Progenitor cell of endocrine pancreas (in vitro differentiated cells): Measurements from ENCODE around the gene IL17REL. TPM values are rescaled to one million over a fixed set of nuclear protein-coding genes. Genes with fewer than 3 reads are reported as not detected.
"Not testable (repeated sequence)": the region's sequence is repeated elsewhere in the genome, so short reads cannot be mapped to it uniquely, and the experiment has no call there.

Experiments
- DNase-seq: peaks from one replicate; pipeline ENCODE4 v3.0.0; 2021; ENCODE audit warnings: low spot score; ENCODE audit not compliant: unreplicated experiment
- H3K27ac Mint-ChIP-seq: 2 replicates; pipeline ENCODE4 v1.8.0; 2021; ENCODE audit warnings: mild to moderate bottlenecking, moderate library complexity, mixed read lengths
- H3K27me3 Mint-ChIP-seq: 2 replicates; pipeline ENCODE4 v1.8.0; 2021; ENCODE audit warnings: mixed read lengths
- H3K36me3 Mint-ChIP-seq: 2 replicates; pipeline ENCODE4 v1.8.0; 2022; ENCODE audit warnings: mixed read lengths; ENCODE audit not compliant: insufficient read depth
- H3K4me1 Mint-ChIP-seq: 2 replicates; pipeline ENCODE4 v1.8.0; 2021; ENCODE audit warnings: low read depth, mixed read lengths
- H3K4me3 Mint-ChIP-seq: 2 replicates; pipeline ENCODE4 v1.8.0; 2021; ENCODE audit warnings: low read depth, mild to moderate bottlenecking, moderate library complexity, mixed read lengths
- H3K9me3 Mint-ChIP-seq: 2 replicates; pipeline ENCODE4 v1.8.0; 2021; ENCODE audit warnings: low read depth, mixed read lengths
- CTCF ChIP-seq: fragments of 200-600 bp; sonication (generic); IDR thresholded peaks from one replicate; pipeline ENCODE4 v1.5.0; 2021; ENCODE audit warnings: antibody characterized with exemption, mild to moderate bottlenecking; ENCODE audit not compliant: unreplicated experiment
- total RNA-seq: library from RNA; stranded (reverse); gene quantifications from 2 replicates; pipeline ENCODE4 v1.2.1, GENCODE V29; 2021

IL17REL gene
- total RNA-seq, 1 donor from 2014 or later: 0.10 TPM

GRCh38 chr22:49983148-49984042, 29.2 kb downstream of the IL17REL start:
- peaks cover 27% of the 10 kb centered on the region for H3K9me3 Mint-ChIP-seq
- no peak overlapping the region for H3K27ac Mint-ChIP-seq
- H3K4me1 Mint-ChIP-seq: no peaks in the 10 kb centered on the region
- peak; percentile 19 for DNase-seq
- peak; percentile 54 for TF ChIP-seq CTCF
- H3K4me3 Mint-ChIP-seq: no peak overlapping the region
- peaks cover 51% of the 10 kb centered on the region for H3K27me3 Mint-ChIP-seq
- peaks cover 6% of the 10 kb centered on the region for H3K36me3 Mint-ChIP-seq

GRCh38 chr22:49981799-49982198, 30.8 kb downstream of the IL17REL start:
- Mint-ChIP-seq H3K9me3 (peaks cover 23% of the 10 kb centered on the region), H3K27me3 (peaks cover 49% of the 10 kb centered on the region)
- DNase-seq, H3K4me1 Mint-ChIP-seq, H3K36me3 Mint-ChIP-seq, H3K27ac Mint-ChIP-seq, H3K4me3 Mint-ChIP-seq: not testable (repeated sequence)

- TF ChIP-seq CTCF: peak; percentile 66
- no peak overlapping the region for H3K27ac Mint-ChIP-seq
- H3K4me3 Mint-ChIP-seq: no peak overlapping the region
- H3K4me1 Mint-ChIP-seq: no peaks in the 10 kb centered on the region
- peaks cover 6% of the 10 kb centered on the region for H3K36me3 Mint-ChIP-seq
- H3K9me3 Mint-ChIP-seq: peaks cover 8% of the 10 kb centered on the region
- peak; percentile 20 for DNase-seq
- H3K27me3 Mint-ChIP-seq: peaks cover 38% of the 10 kb centered on the region
Observed at GRCh38 chr22:49979587-49980264, 32.8 kb downstream of the IL17REL start.

GRCh38 chr22:49977578-49977977, 35.0 kb downstream of the IL17REL start:
- Mint-ChIP-seq H3K9me3 (peaks cover 8% of the 10 kb centered on the region), H3K27ac (no peak overlapping the region), H3K27me3 (peaks cover 30% of the 10 kb centered on the region), H3K4me3 (no peak overlapping the region), H3K36me3 (peaks cover 6% of the 10 kb centered on the region), H3K4me1 (no peaks in the 10 kb centered on the region)
- no peak for TF ChIP-seq CTCF
- DNase-seq: no peak

- Mint-ChIP-seq H3K27me3 (peaks cover 27% of the 10 kb centered on the region), H3K4me3 (no peak overlapping the region), H3K4me1 (no peaks in the 10 kb centered on the region), H3K36me3 (peaks cover 6% of the 10 kb centered on the region), H3K9me3 (peaks cover 8% of the 10 kb centered on the region), H3K27ac (no peak overlapping the region)
- TF ChIP-seq CTCF: no peak
- no peak for DNase-seq
Observed at GRCh38 chr22:49976439-49977175, 36.0 kb downstream of the IL17REL start.
